H9 (cell line): ENCODE results near the gene CFAP46. TPM values are rescaled to one million over a fixed set of nuclear protein-coding genes. Genes with fewer than 3 reads are reported as not detected.

Experiments
- DNase-seq: peaks from one replicate; pipeline ENCODE4 v3.0.0-alpha.2; 2017
- H2AFZ ChIP-seq: one replicate; pipeline ENCODE4 v1.6.1; 2013; ENCODE audit warnings: mild to moderate bottlenecking, low read length, control low read depth, moderate library complexity
- H2AK5ac ChIP-seq: 2 replicates; pipeline ENCODE4 v1.6.1; 2013; ENCODE audit warnings: low read length, control low read depth, mixed read lengths; ENCODE audit not compliant: insufficient read length
- H2BK120ac ChIP-seq: one replicate; pipeline ENCODE4 v1.6.1; 2013; ENCODE audit warnings: low read depth, mild to moderate bottlenecking, low read length, control low read depth, inconsistent platforms; ENCODE audit not compliant: poor library complexity, severe bottlenecking
- H2BK12ac ChIP-seq: 2 replicates; pipeline ENCODE4 v1.6.1; 2013; ENCODE audit warnings: low read length, control low read depth, mixed read lengths, low read depth; ENCODE audit not compliant: insufficient read length
- H2BK15ac ChIP-seq: 2 replicates; pipeline ENCODE4 v1.6.1; 2013; ENCODE audit warnings: low read depth, low read length, control low read depth
- H2BK20ac ChIP-seq: one replicate; pipeline ENCODE4 v1.6.1; 2013; ENCODE audit warnings: low read depth, mild to moderate bottlenecking, low read length, control low read depth, inconsistent platforms; ENCODE audit not compliant: poor library complexity, severe bottlenecking
- H2BK5ac ChIP-seq: 2 replicates; pipeline ENCODE4 v1.6.1; 2013; ENCODE audit warnings: low read length, control low read depth, mixed read lengths; ENCODE audit not compliant: insufficient read length
- H3K14ac ChIP-seq: 2 replicates; pipeline ENCODE4 v1.6.1; 2013; ENCODE audit warnings: low read length, control low read depth; ENCODE audit not compliant: insufficient read depth
- H3K18ac ChIP-seq: 2 replicates; pipeline ENCODE4 v1.6.1; 2013; ENCODE audit warnings: low read depth, mild to moderate bottlenecking, mixed read lengths, low read length, control low read depth; ENCODE audit not compliant: insufficient read length
- H3K23ac ChIP-seq: 2 replicates; pipeline ENCODE4 v1.6.1; 2013; ENCODE audit warnings: low read length, control low read depth, mixed read lengths, low read depth; ENCODE audit not compliant: insufficient read length
- H3K23me2 ChIP-seq: 2 replicates; pipeline ENCODE4 v1.6.1; 2013; ENCODE audit warnings: low read depth, mild to moderate bottlenecking, mixed read lengths, low read length, control low read depth; ENCODE audit not compliant: insufficient read length, poor library complexity, severe bottlenecking
- H3K27ac ChIP-seq: 2 replicates; pipeline ENCODE4 v1.5.1; 2013; ENCODE audit warnings: low read length, control low read depth, mixed read lengths, low read depth; ENCODE audit not compliant: insufficient read length
- H3K27me3 ChIP-seq: 2 replicates; pipeline ENCODE4 v1.6.1; 2013; ENCODE audit warnings: low read length, control low read depth, inconsistent platforms; ENCODE audit not compliant: insufficient read depth
- H3K4ac ChIP-seq: 2 replicates; pipeline ENCODE4 v1.6.1; 2013; ENCODE audit warnings: low read depth, mild to moderate bottlenecking, control low read depth, inconsistent platforms, low read length, moderate library complexity
- H3K4me1 ChIP-seq: 2 replicates; pipeline ENCODE4 v1.6.1; 2013; ENCODE audit warnings: low read length, control low read depth, inconsistent platforms; ENCODE audit not compliant: insufficient read depth
- H3K4me2 ChIP-seq: 2 replicates; pipeline ENCODE4 v1.6.1; 2013; ENCODE audit warnings: low read length, control low read depth, mixed read lengths; ENCODE audit not compliant: insufficient read length, insufficient read depth
- H3K56ac ChIP-seq: 2 replicates; pipeline ENCODE4 v1.6.1; 2013; ENCODE audit warnings: low read depth, mild to moderate bottlenecking, mixed read lengths, low read length, control low read depth; ENCODE audit not compliant: insufficient read length
- H3K79me1 ChIP-seq: 2 replicates; pipeline ENCODE4 v1.6.1; 2013; ENCODE audit warnings: low read depth, mild to moderate bottlenecking, moderate library complexity, low read length, control low read depth, inconsistent platforms; ENCODE audit not compliant: insufficient read depth, poor library complexity, severe bottlenecking
- H3K79me2 ChIP-seq: 2 replicates; pipeline ENCODE4 v1.6.1; 2013; ENCODE audit warnings: low read length, control low read depth, inconsistent platforms; ENCODE audit not compliant: insufficient read depth
- H3K9ac ChIP-seq: 2 replicates; pipeline ENCODE4 v1.6.1; 2013; ENCODE audit warnings: low read length, control low read depth, mixed read lengths; ENCODE audit not compliant: insufficient read length; ENCODE audit errors: extremely low read depth
- H3K9me3 ChIP-seq: one replicate; pipeline ENCODE4 v1.6.1; 2013; ENCODE audit warnings: low read depth, low read length, inconsistent platforms; ENCODE audit not compliant: control insufficient read depth
- H3T11ph ChIP-seq: one replicate; pipeline ENCODE4 v1.6.1; 2013; ENCODE audit warnings: mild to moderate bottlenecking, low read length, control low read depth, inconsistent platforms
- H4K20me1 ChIP-seq: one replicate; pipeline ENCODE4 v1.6.1; 2013; ENCODE audit not compliant: control insufficient read depth, insufficient read length, insufficient read depth
- H4K5ac ChIP-seq: 2 replicates; pipeline ENCODE4 v1.6.1; 2013; ENCODE audit warnings: low read depth, mild to moderate bottlenecking, mixed read lengths, low read length, control low read depth; ENCODE audit not compliant: insufficient read length
- H4K8ac ChIP-seq: replicated peaks from 2 replicates; pipeline ENCODE4 v1.6.1; 2013; ENCODE audit warnings: low read length, control low read depth, mixed read lengths, low read depth; ENCODE audit not compliant: insufficient read length
- H4K91ac ChIP-seq: 2 replicates; pipeline ENCODE4 v1.6.1; 2013; ENCODE audit warnings: low read depth, mild to moderate bottlenecking, moderate library complexity, mixed read lengths, low read length, control low read depth; ENCODE audit not compliant: insufficient read length
- H3K27ac Mint-ChIP-seq, 3 experiments: 2 replicates in 2 of 3; 3 replicates in 1 of 3; pipeline ENCODE4 v1.8.0; 2020 to 2021; ENCODE audit warnings: mixed read lengths in 3 of 3, mild to moderate bottlenecking in 1 of 3, moderate library complexity in 1 of 3
- H3K27me3 Mint-ChIP-seq: 2 replicates; pipeline ENCODE4 v1.8.0; 2021; ENCODE audit warnings: low read depth, mild to moderate bottlenecking, moderate library complexity, mixed read lengths
- H3K36me3 Mint-ChIP-seq, 3 experiments: 2 replicates in 2 of 3; 3 replicates in 1 of 3; pipeline ENCODE4 v1.8.0; 2020 to 2021; ENCODE audit warnings: low read depth in 3 of 3, mixed read lengths in 3 of 3; ENCODE audit not compliant: insufficient read depth in 1 of 3
- H3K4me1 Mint-ChIP-seq, 2 experiments: 2 replicates each; pipeline ENCODE4 v1.8.0; 2020; ENCODE audit warnings: mixed read lengths in 2 of 2
- H3K4me3 Mint-ChIP-seq, 2 experiments: 2 replicates in 1 of 2; 3 replicates in 1 of 2; pipeline ENCODE4 v1.8.0; 2020 to 2021; ENCODE audit warnings: mild to moderate bottlenecking in 2 of 2, mixed read lengths in 2 of 2, moderate library complexity in 1 of 2
- H3K9me3 Mint-ChIP-seq, 2 experiments: 2 replicates in 1 of 2; 3 replicates in 1 of 2; pipeline ENCODE4 v1.8.0; 2020; ENCODE audit warnings: mild to moderate bottlenecking in 2 of 2, mixed read lengths in 2 of 2, moderate library complexity in 1 of 2
- WGBS: extraction: QIAGEN DNeasy Blood & Tissue Kit; methylation state at CpG from one replicate; pipeline ENCODE4 v1.1.7; 2013; ENCODE audit warnings: missing lambda C conversion rate, low lambda C conversion rate, mixed read lengths; ENCODE audit not compliant: insufficient read length; ENCODE audit errors: extremely low coverage; 5-methylcytosine and 5-hydroxymethylcytosine counted together
- total RNA-seq: library from RNA; stranded (reverse); gene quantifications from 2 replicates; pipeline ENCODE4 v1.2.1, GENCODE V29; 2021
- TF ChIP-seq, protein P1 (sequence below): fragments of 200-600 bp; sonication (generic); conservative IDR thresholded peaks from 3 replicates; pipeline ENCODE4 v1.8.0; 2021; ENCODE audit warnings: antibody characterized with exemption, mild to moderate bottlenecking

Gene CFAP46
- total RNA-seq, 1 experiment from 2014 or later, result 3.1 TPM

DNA sequence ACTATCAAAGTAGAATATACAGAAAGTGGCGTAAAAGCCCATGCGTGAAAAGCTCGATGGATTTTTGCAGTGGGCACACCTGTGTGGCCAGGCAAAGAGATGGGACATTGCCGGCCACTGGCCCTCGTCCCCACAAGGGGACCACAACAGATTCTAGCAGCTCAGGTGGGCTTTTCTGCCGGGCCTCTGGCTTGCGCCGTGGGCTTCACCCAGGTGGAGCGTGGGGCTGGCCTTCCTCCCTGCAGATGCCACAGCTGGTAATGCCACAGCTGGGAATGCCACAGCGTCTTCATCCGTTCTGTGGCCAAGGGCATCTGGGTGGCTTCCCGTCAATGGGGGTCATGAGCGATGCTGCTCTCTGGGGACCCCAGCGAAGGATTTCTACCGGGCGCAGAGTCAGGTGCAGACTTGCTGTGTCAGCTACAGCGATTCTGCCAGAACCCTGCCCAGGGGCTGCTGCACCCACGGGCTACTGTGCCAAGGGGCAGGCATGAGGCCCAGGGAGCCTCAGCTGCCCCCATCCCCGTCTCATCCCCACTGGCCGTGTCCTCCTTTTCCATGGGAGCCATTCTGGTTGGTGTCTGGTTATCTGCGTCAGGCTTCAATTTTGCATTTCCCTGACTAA lies 103.9 kb downstream of the CFAP46 start:
- peak; percentile 21 for DNase-seq
- Histone ChIP-seq H2BK20ac (no peak overlapping the region), H3K9me3 (peaks cover 8% of the 10 kb centered on the region), H3K27me3 (no peaks in the 10 kb centered on the region), H4K20me1 (no peaks in the 10 kb centered on the region), H3K23me2 (no peaks in the 10 kb centered on the region), H2BK15ac (no peak overlapping the region), H3K27ac (no peak overlapping the region), H3K23ac (no peak overlapping the region), H2BK5ac (no peak overlapping the region), H2BK120ac (no peak overlapping the region), H3K9ac (no peak overlapping the region), H4K5ac (no peak overlapping the region), H4K8ac (no peak overlapping the region), H3K4ac (no peak overlapping the region), H2BK12ac (no peak overlapping the region), H3K79me1 (no peaks in the 10 kb centered on the region), H3K18ac (no peak overlapping the region), H4K91ac (no peak overlapping the region), H3K4me2 (no peak overlapping the region), H3K4me1 (no peaks in the 10 kb centered on the region), H2AFZ (no peak overlapping the region), H3T11ph (no peak overlapping the region), H3K79me2 (no peaks in the 10 kb centered on the region), H3K56ac (no peak overlapping the region), H3K14ac (no peak overlapping the region), H2AK5ac (no peak overlapping the region)
- peaks cover 14 to 21% of the 10 kb centered on the region in 2 experiments for H3K9me3 Mint-ChIP-seq
- H3K27ac Mint-ChIP-seq, result peak overlapping the region in 1 of 3 experiments; percentile 15; a peak in 1 of 7 replicates
- H3K4me3 Mint-ChIP-seq, result no peak overlapping the region; a peak in 1 of 5 replicates
- no CpG with 5 or more reads among the region's 21 CpGs for WGBS
- peaks cover 7 to 11% (median 11%) of the 10 kb centered on the region in 3 experiments; a peak in 6 of 7 replicates for H3K36me3 Mint-ChIP-seq
- peaks cover 10% of the 10 kb centered on the region for H3K27me3 Mint-ChIP-seq
- TF ChIP-seq, protein P1, sequence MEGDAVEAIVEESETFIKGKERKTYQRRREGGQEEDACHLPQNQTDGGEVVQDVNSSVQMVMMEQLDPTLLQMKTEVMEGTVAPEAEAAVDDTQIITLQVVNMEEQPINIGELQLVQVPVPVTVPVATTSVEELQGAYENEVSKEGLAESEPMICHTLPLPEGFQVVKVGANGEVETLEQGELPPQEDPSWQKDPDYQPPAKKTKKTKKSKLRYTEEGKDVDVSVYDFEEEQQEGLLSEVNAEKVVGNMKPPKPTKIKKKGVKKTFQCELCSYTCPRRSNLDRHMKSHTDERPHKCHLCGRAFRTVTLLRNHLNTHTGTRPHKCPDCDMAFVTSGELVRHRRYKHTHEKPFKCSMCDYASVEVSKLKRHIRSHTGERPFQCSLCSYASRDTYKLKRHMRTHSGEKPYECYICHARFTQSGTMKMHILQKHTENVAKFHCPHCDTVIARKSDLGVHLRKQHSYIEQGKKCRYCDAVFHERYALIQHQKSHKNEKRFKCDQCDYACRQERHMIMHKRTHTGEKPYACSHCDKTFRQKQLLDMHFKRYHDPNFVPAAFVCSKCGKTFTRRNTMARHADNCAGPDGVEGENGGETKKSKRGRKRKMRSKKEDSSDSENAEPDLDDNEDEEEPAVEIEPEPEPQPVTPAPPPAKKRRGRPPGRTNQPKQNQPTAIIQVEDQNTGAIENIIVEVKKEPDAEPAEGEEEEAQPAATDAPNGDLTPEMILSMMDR, result no peak
- H3K4me1 Mint-ChIP-seq, result peaks cover 0 to 4% of the 10 kb centered on the region in 2 experiments; a peak in 1 of 4 replicates
